Anterior cingulate cortex (tissue), 58 donors: ENCODE data around the gene GABRB2.

Experiments
- DNase-seq, 58 donors: peaks; one replicate each; lab custom pipeline; 2025; lab: John Stamatoyannopoulos, UW

Gene GABRB2

DNA sequence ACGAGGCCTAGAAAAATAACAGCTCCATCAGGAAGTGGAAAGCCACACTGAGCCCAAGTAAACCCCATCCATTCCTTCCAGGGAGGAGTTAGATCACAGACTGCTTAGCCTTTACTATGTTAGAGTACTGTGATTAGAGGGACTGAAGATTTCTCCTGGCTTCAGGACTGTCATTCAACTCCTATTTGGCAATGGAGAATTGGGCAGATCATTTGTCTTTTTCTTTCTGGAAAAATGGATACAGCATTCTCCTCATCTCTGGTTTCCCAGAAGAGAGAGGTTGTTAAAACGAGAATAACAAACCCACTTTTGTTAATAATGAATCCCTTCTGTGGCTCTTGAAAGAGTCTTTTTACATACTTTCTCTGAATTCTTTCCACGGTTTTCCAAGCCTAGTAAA is 150.4 kb downstream of the GABRB2 start:
- DNase-seq = no peak

DNA sequence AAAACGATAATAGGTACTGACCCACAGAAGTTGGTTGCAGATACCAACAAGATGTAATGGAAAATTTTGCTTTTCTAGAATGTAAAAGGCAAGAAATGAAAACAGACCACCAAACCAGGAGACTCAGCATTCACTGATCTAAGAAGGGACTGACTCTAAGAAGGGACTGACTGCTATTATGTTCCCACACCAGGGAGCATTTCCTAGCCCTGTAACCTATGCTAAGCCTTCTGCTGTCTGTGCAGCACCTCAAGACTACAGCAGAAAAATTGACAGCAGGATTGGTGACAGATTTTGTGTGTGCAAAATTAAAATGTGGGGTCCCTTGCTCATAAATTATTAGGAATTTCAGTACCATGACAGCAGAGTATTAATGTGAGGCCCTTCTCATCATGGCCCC is 154.8 kb downstream of the GABRB2 start:
- no peak for DNase-seq

- DNase-seq = no peak
Measured at GRCh38 chr5:161391016-161391415, 155.5 kb downstream of the GABRB2 start.

DNA sequence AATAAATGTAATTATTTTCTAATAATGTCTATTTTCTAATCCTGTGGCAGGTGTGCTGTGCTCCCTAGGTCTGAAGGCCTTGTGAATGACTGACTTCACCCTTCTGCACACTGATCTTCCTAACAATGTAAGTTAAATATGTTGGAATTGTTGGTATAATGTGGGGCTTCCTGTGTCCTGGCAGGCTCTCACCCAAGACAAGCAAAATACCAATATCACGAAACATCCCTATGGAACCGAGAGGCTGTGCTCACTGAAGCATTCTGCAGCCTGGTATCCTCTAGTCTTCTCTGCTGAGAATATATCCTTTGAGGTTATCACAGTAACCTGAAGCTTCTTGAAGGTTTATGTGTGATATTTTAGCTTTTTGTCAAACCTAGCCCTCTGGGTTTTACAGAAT is 159.4 kb downstream of the GABRB2 start:
- DNase-seq = no peak

DNA sequence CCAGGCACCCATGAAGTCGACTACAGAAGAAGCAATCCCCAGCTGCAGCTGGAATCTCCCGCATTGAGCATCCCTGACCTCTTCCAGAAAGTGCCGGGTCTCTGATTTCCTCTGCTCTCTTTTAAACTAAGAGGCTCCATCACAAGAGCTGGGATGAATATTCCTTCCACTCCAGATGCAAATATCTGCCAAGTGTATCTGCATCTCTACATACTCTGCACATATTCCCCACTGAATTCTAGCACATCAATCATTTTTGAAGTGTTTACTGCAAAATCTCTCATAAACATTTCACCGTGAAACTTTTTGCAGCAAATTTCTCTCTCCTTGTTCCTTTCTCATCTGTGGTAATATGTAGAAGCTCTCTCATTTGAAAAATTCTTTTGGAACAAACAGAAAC is 161.5 kb downstream of the GABRB2 start:
- DNase-seq = no peak

- no peak for DNase-seq
Measured at GRCh38 chr5:161382685-161383084, 163.8 kb downstream of the GABRB2 start.

- no peak for DNase-seq
Measured at GRCh38 chr5:161380486-161380885, 166.0 kb downstream of the GABRB2 start.

DNA sequence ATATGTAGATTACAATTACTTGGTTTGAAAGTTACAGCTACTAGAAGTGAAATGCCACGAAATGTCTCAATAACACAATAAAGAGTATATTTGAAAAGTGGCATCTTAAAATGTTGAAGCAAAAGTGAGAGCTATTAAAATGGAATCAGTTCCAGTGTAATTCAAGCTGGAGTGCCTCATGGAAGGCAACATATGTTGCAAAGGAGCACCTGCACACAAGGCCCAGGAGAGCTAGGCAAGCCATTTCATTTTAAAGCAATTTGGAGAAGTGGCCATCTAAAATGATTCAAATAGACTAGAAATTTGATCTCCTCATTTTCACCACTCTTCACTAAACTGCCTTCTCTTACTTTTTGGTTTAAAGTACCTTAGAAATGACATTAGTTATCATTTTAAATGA is 167.8 kb downstream of the GABRB2 start:
- DNase-seq = no peak

GRCh38 chr5:161376034-161376433 is 170.5 kb downstream of the GABRB2 start:
- DNase-seq = no peak

DNA sequence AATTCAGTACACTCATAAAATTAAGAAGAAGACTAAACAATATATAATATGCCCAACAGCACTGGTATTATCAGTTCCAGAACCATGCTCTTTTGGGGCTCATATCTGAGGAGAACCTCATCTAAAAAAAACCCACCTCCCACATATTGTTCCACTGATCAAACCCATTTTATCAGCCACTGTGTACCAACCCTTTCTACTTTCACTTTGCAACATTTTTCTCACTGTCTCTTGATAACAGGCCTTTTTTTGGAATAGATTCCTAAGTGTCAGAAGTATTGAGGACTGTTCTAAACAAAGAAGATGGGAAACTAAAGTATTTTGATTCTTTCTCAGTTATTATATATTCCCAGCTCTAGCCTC is 173.2 kb downstream of the GABRB2 start:
- peak in 1 of 58 donors; percentile 25 for DNase-seq

GRCh38 chr5:161372682-161373344 is 173.7 kb downstream of the GABRB2 start:
- DNase-seq = peak in 1 of 58 donors; percentile 8

DNA sequence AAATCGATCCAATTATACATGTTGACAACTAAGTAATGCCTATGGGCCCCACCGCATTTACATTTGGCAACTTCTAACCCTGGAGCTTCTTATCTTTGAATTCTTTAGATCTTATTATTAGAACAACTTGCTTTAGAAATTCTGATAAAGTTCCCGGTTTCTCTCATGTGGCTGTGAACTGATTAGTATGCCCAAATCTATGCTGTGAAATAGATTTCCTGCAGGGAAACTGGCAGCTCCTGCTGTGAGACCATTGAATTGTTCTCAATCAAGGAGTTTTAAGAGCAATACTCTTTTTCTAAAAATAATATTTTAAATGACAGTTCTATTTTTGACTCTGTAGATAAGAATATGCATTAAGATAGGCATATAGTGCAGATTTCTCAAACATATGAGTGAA is 177.5 kb downstream of the GABRB2 start:
- no peak for DNase-seq

- DNase-seq = no peak
Measured at GRCh38 chr5:161358446-161358845, 188.1 kb downstream of the GABRB2 start.

DNA sequence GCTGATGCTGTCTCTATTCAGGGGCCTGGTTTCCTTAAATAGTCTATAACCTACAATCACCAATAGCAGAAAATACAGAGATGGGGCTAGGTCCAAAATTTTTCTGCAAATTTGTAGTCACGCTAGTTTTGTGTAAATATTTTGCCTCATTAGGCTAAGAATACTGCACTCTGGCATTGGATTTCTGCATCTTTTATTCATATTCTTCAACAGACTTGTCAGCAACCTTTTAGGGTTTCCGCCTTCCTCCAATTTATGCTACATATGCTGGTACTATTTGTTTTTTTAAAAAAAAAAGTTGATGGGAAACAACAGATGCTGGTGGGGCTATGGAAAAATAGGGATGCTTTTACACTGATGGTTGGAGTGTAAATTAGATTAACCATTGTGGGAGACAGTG is 202.3 kb downstream of the GABRB2 start:
- DNase-seq = no peak

GRCh38 chr5:161342886-161343285 is 203.6 kb downstream of the GABRB2 start:
- no peak for DNase-seq

- no peak for DNase-seq
Measured at GRCh38 chr5:161340012-161340411, 206.5 kb downstream of the GABRB2 start.

DNA sequence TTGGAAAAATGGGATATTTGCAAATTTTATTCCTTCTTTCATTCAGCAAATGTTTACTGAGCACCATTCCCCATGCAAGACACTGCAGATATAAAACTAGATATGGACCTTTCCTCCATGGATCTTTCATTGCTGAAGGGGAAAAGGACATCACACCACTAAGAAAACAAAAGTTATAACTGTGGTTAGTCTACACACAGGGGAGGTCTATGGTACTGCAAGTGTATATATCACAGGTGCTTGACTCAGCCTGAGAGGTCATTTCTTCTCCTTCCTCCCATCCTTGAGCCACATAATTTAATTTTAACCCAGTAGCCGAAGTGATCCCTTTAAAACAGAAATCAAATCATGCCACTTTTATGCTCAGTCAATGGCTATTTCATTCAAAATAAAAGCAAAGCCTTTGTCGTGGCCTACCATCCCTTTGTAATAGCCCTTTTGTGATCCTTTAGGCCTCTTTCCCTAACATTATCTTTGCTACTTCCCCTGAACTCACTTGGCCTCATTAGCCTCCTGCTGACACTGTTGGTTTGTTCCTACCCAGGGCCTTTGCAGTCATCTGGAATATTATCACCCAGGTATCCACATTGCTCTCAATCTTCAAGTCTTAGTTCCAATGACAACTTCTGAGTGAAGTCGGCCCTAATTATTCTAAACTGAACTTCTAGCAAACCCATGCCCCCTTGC is 213.2 kb downstream of the GABRB2 start:
- no peak for DNase-seq

GRCh38 chr5:161332343-161332742 is 214.2 kb downstream of the GABRB2 start:
- DNase-seq = no peak

DNA sequence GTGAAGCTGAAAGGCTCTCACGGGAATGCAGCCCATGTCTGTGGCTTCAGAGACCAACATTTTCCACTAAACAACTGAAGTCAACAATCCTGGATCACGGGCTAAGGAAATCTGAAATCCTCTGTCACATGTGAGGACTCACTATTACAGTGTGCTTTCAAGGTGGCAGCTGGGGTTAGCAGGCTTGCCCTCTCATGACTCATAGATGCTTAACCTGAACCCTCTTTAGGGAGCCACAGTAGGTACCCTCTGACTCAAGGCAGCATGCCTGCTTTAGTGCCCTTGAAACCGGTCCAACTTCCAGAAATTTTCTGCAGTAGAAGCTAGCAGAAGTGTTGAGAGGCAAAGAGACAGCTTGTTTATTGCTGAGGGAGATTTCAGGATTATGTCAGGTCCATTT is 232.5 kb downstream of the GABRB2 start:
- DNase-seq = no peak

- DNase-seq = no peak
Measured at GRCh38 chr5:161312882-161313281, 233.6 kb downstream of the GABRB2 start.

DNA sequence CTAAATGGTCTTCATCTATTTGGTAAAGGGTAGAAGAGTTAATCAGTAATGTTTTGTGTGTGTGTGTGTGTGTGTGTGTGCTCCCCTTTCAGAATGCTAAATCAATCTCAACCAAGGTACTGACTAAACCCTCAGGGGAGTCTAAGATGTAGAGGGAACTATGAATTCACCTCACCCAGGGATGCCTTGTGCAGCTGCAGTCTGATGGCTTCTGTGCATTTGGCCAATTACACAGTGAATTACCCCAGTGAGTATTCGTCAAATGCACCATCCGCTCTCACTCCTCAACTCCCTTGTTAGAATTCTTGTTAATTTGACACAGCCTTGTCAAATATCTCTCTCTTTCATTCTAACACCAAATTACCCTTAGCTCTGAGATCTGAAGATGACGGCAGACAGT is 234.6 kb downstream of the GABRB2 start:
- DNase-seq = no peak

DNA sequence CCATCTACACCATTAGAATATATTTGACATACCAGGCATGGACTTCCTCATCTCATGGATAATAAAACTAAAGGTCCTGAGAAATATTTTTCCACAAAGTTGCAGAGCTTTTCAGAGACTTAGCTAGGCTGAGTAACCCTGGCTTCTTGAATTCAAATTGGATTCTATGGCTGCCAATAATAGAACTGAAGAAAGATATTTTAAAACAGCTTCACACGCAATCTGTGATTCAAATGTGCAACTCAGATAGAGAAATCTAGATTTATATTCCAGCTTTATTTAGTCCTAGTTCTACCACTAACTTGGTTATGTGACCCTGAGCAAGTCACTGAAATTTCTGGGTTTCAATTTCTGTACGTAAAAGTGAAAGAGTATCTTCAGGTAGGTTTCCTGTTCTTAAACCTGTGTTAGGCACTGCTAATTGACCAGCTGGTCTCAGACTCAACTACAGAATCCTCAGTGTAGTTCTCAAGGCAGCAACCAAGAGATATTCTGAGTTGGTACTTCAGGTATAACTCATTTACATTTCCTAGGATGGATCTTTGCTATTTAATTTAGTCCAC is 235.3 kb downstream of the GABRB2 start:
- DNase-seq = no peak
